HTERT RPE-1 (cell line): Measurements from ENCODE around the gene MAP3K19.

Experiments used
- in situ Hi-C: fragments of 300-500 bp; cut with MboI; formaldehyde crosslinking; loops from 4 replicates; pipeline ENCODE4 v1.14.3; 2020; ENCODE audit warnings: low sequenced_read_pairs

The MAP3K19 gene

DNA sequence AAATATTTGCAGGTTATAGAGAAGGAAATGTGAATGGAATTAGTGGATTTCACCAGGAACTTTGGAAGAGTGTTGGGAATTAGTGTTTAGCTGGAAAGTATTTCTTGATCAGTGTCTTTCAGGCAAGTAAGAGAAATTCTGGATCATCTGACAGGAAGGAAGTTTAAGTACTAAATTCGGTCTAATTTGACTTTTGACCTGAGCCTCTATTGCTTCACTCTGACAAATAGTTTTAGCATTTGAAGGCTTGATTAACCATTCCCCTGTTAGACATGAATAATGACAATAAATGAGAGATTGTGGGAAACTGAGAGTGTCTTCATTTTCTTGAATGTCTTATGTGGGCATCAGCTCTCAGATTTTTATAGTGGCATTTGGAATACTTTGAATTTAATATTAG, 112.6 kb downstream of the MAP3K19 start:
- in situ Hi-C loops = no loop called here

DNA sequence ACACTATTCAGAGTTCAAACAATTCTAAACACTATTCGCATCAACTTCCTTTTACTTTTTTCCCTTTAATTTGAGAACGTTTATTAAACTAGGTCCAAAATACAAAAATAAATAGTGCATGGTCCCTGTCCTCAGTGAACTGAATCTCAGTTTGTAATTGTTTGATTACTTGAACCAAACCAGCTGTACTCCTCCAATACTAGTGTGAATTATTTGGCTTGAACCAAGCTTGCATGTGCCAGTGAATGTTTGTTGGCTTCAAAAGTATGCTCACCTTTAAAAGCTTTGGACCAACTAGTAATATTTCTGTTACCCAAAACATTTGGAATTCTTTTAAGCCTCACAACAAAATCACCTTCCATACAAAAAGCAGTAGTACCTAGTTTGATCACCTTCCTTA, 113.1 kb downstream of the MAP3K19 start:
- in situ Hi-C loops = no loop called here

DNA sequence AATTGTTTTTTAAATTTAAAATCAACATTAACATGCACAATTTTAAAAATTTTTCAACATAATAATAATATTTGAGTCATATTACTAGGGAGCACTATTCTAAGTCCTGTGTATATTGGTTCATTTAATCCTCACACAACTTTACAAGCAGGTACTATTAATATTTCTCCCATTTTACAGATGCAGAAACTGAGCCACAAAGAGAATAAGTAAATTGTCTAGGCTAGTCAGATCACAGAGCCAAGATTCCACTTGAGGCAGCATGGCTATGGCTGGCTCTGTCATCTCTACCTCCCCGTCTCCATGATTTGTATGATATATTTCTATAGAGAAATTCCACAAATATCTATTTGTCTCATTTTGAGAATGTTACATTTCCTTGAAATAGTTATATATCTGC, 113.5 kb downstream of the MAP3K19 start:
- in situ Hi-C loops = no loop called here

DNA sequence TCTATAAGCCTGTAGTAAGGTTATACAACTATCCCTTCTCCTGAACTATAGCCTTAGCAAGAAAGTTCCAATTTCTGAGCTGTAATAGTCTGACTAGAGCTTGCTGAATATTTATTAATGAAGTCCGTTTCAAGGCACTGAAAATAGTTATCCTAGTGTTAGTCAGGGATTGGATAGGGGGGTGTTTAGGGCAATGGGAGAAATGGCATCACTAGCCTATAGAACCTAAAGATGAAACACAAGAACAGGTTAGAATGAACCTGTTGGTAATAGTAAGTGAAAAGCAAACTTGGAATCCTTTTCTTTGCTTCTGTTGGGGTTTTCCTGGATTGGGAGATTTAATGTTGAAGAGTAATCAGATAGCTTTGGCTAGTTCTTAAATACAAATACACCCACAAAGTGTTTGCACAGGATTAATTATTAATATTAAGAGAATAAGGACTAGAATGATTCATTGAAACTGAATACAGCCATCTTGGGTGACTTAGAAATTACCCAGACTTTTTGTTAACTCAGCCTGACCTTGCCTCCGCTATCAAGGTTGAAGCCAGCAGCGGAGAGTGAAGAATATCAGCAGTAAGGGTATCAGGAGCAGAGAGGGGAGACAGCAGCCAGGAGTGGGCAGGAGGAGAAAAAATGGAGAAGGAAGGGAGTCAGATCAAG, 114.3 kb downstream of the MAP3K19 start:
- in situ Hi-C loops = no loop called here

DNA sequence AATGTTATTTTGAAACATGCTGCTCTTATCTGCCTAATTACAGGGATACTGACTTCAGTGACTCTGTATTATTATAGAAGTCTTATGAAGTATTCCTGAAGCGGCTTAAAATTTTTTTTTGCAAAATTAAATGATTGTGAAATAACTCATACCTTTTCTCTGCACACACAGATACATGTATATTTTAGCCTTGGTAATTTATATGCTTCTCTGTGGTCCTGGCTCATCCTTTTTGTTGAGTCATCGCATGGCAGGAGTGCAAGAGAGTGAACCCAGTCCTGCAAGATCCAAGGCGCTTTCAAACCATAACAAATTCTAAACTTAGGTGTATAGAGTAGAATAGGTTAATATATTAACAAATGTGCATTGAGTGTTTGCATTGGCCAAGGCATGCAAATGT, 120.1 kb downstream of the MAP3K19 start:
- in situ Hi-C loops = no loop called here

DNA sequence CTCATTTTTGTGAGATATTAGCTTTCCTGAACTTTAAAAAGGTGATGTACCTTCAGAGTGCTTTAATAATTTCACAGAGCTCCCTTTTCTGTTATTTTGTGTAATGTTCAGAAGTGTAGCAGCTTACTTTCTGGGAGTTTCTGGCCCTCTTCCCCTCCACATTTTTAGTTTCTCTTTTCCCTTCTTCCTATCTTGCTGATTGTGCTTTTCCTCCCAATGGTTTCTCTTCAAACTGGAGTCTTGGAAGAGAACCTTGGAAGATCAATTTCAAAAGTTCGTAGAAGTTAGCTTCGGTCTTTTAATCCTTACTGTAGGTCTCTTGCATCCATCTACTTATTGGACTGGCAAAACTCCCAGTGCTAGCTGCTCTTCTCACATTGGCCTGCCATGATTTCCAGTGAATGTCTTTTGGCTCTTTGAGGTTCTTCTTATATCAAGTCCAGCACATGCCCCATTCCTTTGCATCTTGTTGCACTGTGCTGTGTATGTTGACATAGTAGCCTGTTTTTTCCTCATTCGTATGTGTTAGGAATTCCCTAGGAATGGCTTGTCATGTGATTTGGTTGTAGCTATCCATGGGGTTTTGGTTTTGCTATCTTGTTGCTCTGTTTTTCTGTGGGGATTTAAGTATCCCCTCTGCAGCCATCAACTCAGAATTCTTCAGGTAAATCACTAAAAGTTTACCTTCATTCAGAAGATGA, 120.9 kb downstream of the MAP3K19 start:
- in situ Hi-C loops = no loop called here

DNA sequence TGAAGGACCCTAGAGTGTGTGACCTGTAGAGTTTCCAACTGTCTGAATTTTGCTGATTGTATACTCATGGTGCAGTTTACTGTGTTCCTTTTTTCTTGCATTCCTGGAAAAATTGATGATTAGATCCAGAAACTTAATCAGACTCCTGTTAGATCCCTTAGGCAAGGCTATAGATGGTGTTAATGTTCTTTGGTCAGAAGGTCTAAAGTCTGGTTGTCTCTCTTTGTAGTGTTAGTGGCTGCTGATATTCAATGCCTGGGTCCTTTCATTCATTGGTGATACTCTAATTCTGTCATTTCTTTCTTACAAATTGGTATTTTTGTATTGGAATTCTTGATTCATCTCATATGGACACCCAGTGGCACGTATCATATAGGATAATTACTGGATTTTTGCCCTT, 122.3 kb downstream of the MAP3K19 start:
- in situ Hi-C loops = no loop called here

DNA sequence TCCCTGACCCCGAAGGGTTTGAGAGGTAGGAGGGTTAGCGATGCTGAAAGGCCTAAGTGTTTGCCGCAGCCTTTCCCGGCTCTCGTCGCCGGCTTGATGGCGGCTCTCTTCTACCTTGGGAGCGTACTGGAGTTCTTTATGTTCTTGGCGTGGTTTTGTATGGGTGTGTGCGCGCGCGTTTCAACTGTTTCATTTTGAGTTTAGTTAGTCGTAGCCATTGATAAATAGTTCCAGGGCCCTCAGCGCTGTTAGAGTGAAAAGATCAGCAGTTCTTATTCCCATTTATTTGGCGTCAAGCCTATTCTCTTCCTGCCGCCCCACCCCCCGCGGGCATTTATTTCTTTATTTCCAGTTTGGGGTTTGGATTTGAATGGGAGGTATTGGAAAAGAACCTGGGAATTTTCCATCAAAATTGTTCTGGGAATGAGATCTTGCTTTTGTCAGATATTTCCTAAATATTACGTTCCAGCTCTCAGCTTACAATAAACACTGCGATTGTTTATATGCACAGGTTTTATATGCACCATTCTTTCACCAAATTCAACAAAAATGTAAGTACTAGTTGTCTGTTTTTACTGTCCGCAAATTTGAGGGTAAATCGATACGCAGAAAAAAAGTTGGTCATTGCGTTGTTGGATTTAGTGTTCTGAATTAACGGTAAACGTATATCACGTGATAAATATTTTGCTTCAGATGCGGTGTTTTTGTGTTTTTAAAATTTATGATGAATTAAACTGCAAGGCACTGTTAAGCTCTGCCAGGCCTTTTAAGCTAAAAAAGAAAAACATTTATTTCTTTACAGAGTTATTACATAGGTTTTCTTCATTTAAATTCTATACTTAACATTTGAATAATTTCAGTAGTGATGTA, 127.7 kb downstream of the MAP3K19 start:
- in situ Hi-C loops = no loop called here

DNA sequence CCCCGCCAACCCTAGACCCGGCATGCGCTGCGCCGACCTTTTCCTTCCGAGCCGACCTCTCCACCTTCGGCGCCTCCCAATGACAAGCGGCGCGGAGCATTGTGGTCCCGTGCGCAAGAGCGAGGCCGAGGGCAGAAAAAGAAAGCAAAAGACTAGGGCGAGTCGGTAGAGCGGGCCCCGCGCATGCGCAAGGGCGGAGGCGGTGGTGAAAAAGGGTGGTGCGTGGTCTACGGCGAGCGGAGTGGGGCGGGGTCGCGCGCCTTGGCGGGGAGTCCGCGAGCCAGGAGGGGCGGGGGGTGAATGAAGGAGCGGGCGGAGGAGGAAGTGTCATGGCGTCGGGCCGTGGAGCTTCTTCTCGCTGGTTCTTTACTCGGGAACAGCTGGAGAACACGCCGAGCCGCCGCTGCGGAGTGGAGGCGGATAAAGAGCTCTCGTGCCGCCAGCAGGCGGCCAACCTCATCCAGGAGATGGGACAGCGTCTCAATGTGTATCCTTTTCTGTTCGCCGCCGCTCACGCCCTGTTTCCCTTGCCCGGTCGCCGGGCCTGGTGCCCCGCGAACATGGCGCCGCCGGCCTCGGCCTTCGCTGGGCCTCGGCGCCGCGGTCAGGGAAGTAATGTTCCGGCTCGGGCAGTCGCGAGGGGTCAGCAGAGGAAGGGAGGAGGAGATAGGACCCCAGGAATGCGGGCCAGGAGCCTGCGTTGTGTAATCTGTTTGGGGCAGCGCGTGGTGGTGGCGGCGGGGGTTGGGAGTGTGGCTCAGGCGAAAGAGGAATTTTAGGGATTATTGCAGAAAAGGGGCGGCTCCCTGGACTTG, 128.5 kb downstream of the MAP3K19 start, which contains the start of gene CCNT2:
Gene CCNT2, plus strand, starts transcription at position 297 of the 815 bp plus-strand sequence. Its CDS starts 33 bp downstream, at position 330.
- in situ Hi-C loops = no loop called here

DNA sequence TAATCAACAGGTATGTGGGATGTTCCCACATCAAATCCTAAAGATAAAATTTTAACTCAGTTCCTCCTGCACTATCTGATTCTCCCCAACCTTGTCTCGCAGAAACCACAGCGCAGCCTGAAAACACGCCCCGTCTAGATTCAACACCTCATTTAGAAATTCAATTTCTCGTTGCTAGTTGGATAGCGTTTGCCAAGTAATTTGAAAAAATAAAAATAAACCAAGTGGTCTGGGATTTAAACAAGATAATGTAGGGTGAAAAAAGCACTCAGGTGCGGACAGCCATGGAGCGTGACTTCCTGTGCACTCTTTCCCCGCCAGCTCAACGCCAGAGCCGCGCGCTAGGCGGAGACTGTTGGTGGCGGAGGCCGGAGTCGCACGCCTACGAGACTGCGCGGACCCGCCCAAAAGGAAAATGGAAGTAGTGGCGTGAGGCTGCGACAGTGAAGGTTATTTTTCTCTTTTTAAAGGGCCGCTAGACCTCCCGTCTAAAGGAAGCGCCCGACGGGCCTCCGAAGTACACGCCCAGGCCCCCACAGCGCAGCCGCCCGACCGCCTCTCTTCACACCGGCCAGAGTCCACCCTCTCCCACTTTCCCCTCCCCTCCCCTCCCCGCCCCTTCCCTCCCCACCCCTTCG, 129.2 kb downstream of the MAP3K19 start:
- in situ Hi-C loops = no loop called here

DNA sequence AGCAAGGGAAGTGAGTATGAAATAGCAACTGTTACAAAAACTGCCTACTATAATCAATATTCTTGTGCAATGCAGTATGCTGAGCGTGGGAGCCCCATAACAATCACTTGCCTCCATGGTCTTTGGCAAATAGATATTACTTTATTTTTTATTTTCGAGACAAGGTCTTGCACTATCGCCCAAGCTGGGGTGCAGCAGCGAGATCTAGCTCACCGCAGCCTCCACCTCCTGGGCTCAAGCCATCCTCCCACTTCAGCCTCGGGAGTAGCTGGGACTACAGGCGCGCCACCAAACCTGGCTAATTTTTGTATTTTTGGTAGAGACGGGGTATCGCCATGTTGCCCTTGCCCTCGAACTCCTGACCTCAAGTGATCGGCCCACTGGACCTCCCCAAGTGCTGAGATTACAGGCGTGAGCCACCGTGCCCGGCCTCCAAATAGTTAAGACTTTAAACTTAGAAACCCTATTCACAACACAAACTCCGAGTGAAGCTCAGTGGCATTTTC, 129.8 kb downstream of the MAP3K19 start:
- in situ Hi-C loops = no loop called here
